H1 (cell line): ENCODE data around the gene TMEM138. TPM values are rescaled to one million over a fixed set of nuclear protein-coding genes. Genes with fewer than 3 reads are reported as not detected.

ENCODE experiments used
- CTCF ChIA-PET: fragments of 300-600 bp; sonication (Branson Sonifier 250); formaldehyde crosslinking; loops from one replicate; lab custom pipeline; 2021; ENCODE audit not compliant: partially characterized antibody; lab: Charles Lee
- POLR2A ChIA-PET: fragments of 300-600 bp; sonication (Branson Sonifier 250); formaldehyde crosslinking; loops from one replicate; lab custom pipeline; 2021; ENCODE audit warnings: inconsistent platforms; ENCODE audit not compliant: partially characterized antibody; lab: Charles Lee
- DNase-seq, 2 experiments: peaks; one replicate each; pipeline versions ENCODE4 v3.0.0 to v3.0.0-alpha.2; 2010 to 2022; ENCODE audit warnings: low spot score in 2 of 2, low read depth in 1 of 2, mixed read lengths in 1 of 2
- FAIRE-seq: peaks from 2 replicates; lab custom pipeline; 2011; peaks lifted over from hg19 to GRCh38; lab: Jason Lieb, UNC
- H2AFZ ChIP-seq: 2 replicates; pipeline ENCODE4 v1.8.1; 2012; ENCODE audit warnings: low read length, inconsistent platforms
- H2AK5ac ChIP-seq: 2 replicates; pipeline ENCODE4 v1.6.1; 2013; ENCODE audit warnings: low read depth, low read length
- H2BK120ac ChIP-seq: replicated peaks from 2 replicates; pipeline ENCODE3; 2013; ENCODE audit warnings: low read depth, low read length, inconsistent platforms
- H2BK12ac ChIP-seq: 2 replicates; pipeline ENCODE4 v1.6.1; 2013; ENCODE audit warnings: low read depth, low read length
- H2BK15ac ChIP-seq: 2 replicates; pipeline ENCODE4 v1.6.1; 2013; ENCODE audit warnings: low read length
- H2BK20ac ChIP-seq: 2 replicates; pipeline ENCODE4 v1.6.1; 2013; ENCODE audit warnings: low read length
- H2BK5ac ChIP-seq: 2 replicates; pipeline ENCODE4 v1.6.1; 2013; ENCODE audit warnings: low read depth, low read length
- H3K14ac ChIP-seq: 2 replicates; pipeline ENCODE4 v1.6.1; 2013; ENCODE audit warnings: inconsistent platforms; ENCODE audit not compliant: insufficient read length
- H3K18ac ChIP-seq: 2 replicates; pipeline ENCODE4 v1.6.1; 2013; ENCODE audit warnings: low read length; ENCODE audit errors: extremely low read depth
- H3K23ac ChIP-seq: 2 replicates; pipeline ENCODE4 v1.6.1; 2013; ENCODE audit warnings: inconsistent platforms; ENCODE audit not compliant: insufficient read length
- H3K23me2 ChIP-seq: 2 replicates; pipeline ENCODE4 v1.6.1; 2013; ENCODE audit warnings: low read depth, low read length
- H3K27ac ChIP-seq: 2 replicates; pipeline ENCODE4 v1.6.1; 2011; ENCODE audit warnings: low read depth, low read length, inconsistent platforms
- H3K27me3 ChIP-seq, 4 experiments: replicated peaks in 1 of 4; 1 replicate in 1 of 4; 2 replicates in 3 of 4; pipeline versions ENCODE4 v1.6.1 to v1.8.1; 2011 to 2013; ENCODE audit warnings: low read length in 3 of 4, mild to moderate bottlenecking in 3 of 4, inconsistent platforms in 2 of 4, mixed read lengths in 2 of 4, moderate library complexity in 1 of 4; ENCODE audit not compliant: control insufficient read depth in 3 of 4, insufficient read depth in 3 of 4; ENCODE audit errors: extremely low read depth in 1 of 4
- H3K36me3 ChIP-seq, 4 experiments: 2 replicates each; pipeline versions ENCODE4 v1.6.1 to v1.8.1; 2011 to 2013; ENCODE audit warnings: mild to moderate bottlenecking in 4 of 4, low read length in 3 of 4, moderate library complexity in 2 of 4, control low read depth in 1 of 4, inconsistent platforms in 1 of 4; ENCODE audit not compliant: insufficient read depth in 4 of 4, control insufficient read depth in 2 of 4
- H3K4ac ChIP-seq: replicated peaks from 2 replicates; pipeline ENCODE3; 2013; ENCODE audit warnings: low read length, low read depth, mixed read lengths, inconsistent platforms; ENCODE audit not compliant: insufficient read length
- H3K4me1 ChIP-seq, 4 experiments: replicated peaks in 1 of 4; 1 replicate in 1 of 4; 2 replicates in 3 of 4; pipeline versions ENCODE4 v1.6.1 to v1.8.1; 2011 to 2013; ENCODE audit warnings: low read length in 3 of 4, inconsistent platforms in 2 of 4, mixed read lengths in 1 of 4; ENCODE audit not compliant: insufficient read depth in 4 of 4, control insufficient read depth in 3 of 4
- H3K4me2 ChIP-seq, 2 experiments: 2 replicates each; pipeline versions ENCODE4 v1.6.1 to v1.8.1; 2011 to 2013; ENCODE audit warnings: low read depth in 2 of 2, low read length in 2 of 2, control low read depth in 1 of 2, inconsistent platforms in 1 of 2, mild to moderate bottlenecking in 1 of 2; ENCODE audit not compliant: insufficient read depth in 1 of 2
- H3K4me3 ChIP-seq, 4 experiments: fragments of 200-600, 300-600 bp in 1 of 4; sonication (generic), shearing (Covaris generic), sonication (Bioruptor Twin) in 1 of 4; 2 replicates each; pipeline versions ENCODE4 v1.5.1 to v1.8.1; 2011 to 2016; ENCODE audit warnings: low read length in 4 of 4, low read depth in 3 of 4, control low read depth in 2 of 4, inconsistent platforms in 2 of 4, mild to moderate bottlenecking in 2 of 4, mixed read lengths in 1 of 4, moderate library complexity in 1 of 4; ENCODE audit not compliant: insufficient read depth in 2 of 4; ENCODE audit errors: extremely low read depth in 1 of 4
- H3K56ac ChIP-seq: replicated peaks from 2 replicates; pipeline ENCODE3; 2013; ENCODE audit warnings: low read depth, mild to moderate bottlenecking, mixed read lengths, low read length, inconsistent platforms; ENCODE audit not compliant: insufficient read length
- H3K79me1 ChIP-seq: 2 replicates; pipeline ENCODE4 v1.6.1; 2013; ENCODE audit warnings: low read depth, low read length, control low read depth
- H3K79me2 ChIP-seq, 2 experiments: 2 replicates each; pipeline versions ENCODE4 v1.6.1 to v1.8.1; 2012 to 2013; ENCODE audit warnings: low read length in 2 of 2, mild to moderate bottlenecking in 2 of 2, inconsistent platforms in 1 of 2; ENCODE audit not compliant: insufficient read depth in 2 of 2, control insufficient read depth in 1 of 2
- H3K9ac ChIP-seq, 4 experiments: replicated peaks in 1 of 4; 1 replicate in 1 of 4; 2 replicates in 3 of 4; pipeline versions ENCODE4 v1.6.1 to v1.8.1; 2011 to 2013; ENCODE audit warnings: low read depth in 3 of 4, low read length in 3 of 4, control low read depth in 2 of 4, mild to moderate bottlenecking in 2 of 4, moderate library complexity in 2 of 4, inconsistent platforms in 1 of 4; ENCODE audit errors: extremely low read depth in 1 of 4
- H3K9me3 ChIP-seq, 2 experiments: 2 replicates each; pipeline versions ENCODE4 v1.6.1 to v1.8.1; 2012 to 2013; ENCODE audit warnings: mild to moderate bottlenecking in 2 of 2, moderate library complexity in 2 of 2, control low read depth in 1 of 2, inconsistent platforms in 1 of 2, low read depth in 1 of 2, low read length in 1 of 2, mixed read lengths in 1 of 2; ENCODE audit not compliant: insufficient read depth in 2 of 2
- H4K20me1 ChIP-seq, 2 experiments: replicated peaks in 1 of 2; 2 replicates each; pipeline versions ENCODE3 to v1.8.1; 2011 to 2013; ENCODE audit warnings: inconsistent platforms in 2 of 2, low read length in 2 of 2, mild to moderate bottlenecking in 1 of 2; ENCODE audit not compliant: insufficient read depth in 2 of 2, control insufficient read depth in 1 of 2
- H4K5ac ChIP-seq: 2 replicates; pipeline ENCODE4 v1.6.1; 2013; ENCODE audit warnings: low read length, low read depth, mixed read lengths, inconsistent platforms; ENCODE audit not compliant: insufficient read length
- H4K8ac ChIP-seq: 2 replicates; pipeline ENCODE4 v1.8.0; 2013; ENCODE audit warnings: mild to moderate bottlenecking, moderate library complexity, low read length, inconsistent platforms; ENCODE audit not compliant: insufficient read depth; ENCODE audit errors: extremely low read depth
- H4K91ac ChIP-seq: replicated peaks from 2 replicates; pipeline ENCODE3; 2013; ENCODE audit warnings: low read length, mixed read lengths, inconsistent platforms; ENCODE audit not compliant: insufficient read length
- HDAC2 ChIP-seq, 2 experiments: fragments of 300-600 bp in 1 of 2; sonication (generic) in 1 of 2; IDR thresholded peaks; 2 replicates each; pipeline ENCODE4 v1.6.1; 2011 to 2012; ENCODE audit warnings: low read depth in 2 of 2, low read length in 2 of 2, mild to moderate bottlenecking in 2 of 2, moderate library complexity in 2 of 2, borderline replicate concordance in 1 of 2, inconsistent platforms in 1 of 2
- KDM4A ChIP-seq: IDR thresholded peaks from one replicate; pipeline ENCODE4 v1.7.1; 2012; ENCODE audit warnings: low read depth, mild to moderate bottlenecking, moderate library complexity, low read length, inconsistent platforms; ENCODE audit not compliant: severe bottlenecking
- NANOG ChIP-seq: IDR thresholded peaks from 2 replicates; pipeline ENCODE4 v1.6.1; 2011; ENCODE audit warnings: low read length, low read depth, mild to moderate bottlenecking, inconsistent platforms; ENCODE audit not compliant: insufficient read depth, poor library complexity, severe bottlenecking
- POLR2AphosphoS5 ChIP-seq: IDR thresholded peaks from 2 replicates; pipeline ENCODE4 v1.6.1; 2011; ENCODE audit warnings: low read depth, low read length
- WGBS, 2 experiments: shearing (Covaris generic) in 1 of 2; methylation state at CpG; one replicate each; pipeline versions ENCODE4 v1.1.6 to v1.1.7; 2013 to 2015; ENCODE audit warnings: low lambda C conversion rate in 2 of 2, mixed read lengths in 2 of 2, inconsistent platforms in 1 of 2, low coverage in 1 of 2, missing lambda C conversion rate in 1 of 2; ENCODE audit not compliant: insufficient replicate concordance in 2 of 2, insufficient coverage in 1 of 2, insufficient read length in 1 of 2; ENCODE audit errors: extremely low coverage in 1 of 2, missing lambda C conversion rate in 1 of 2; 5-methylcytosine and 5-hydroxymethylcytosine counted together
- polyA plus RNA-seq, 7 experiments: library from polyadenylated mRNA; depleted of rRNA in 3 of 7; stranded (reverse) in 5 of 7; unstranded in 2 of 7; fragments of >200 nt in 5 of 7; fragments of 200-250 nt in 2 of 7; gene quantifications; 1 replicate in 5 of 7; 2 replicates in 1 of 7; 4 replicates in 1 of 7; pipeline versions ENCODE4 v1.2.1 to v1.2.3, GENCODE V29; 2011 to 2013; ENCODE audit warnings: missing spikeins in 2 of 7, mixed read lengths in 2 of 7
- total RNA-seq: library from RNA; stranded (reverse); fragmentation: NEBNext Ultra II Directional; extraction: Animal tissue kit (Norgen Biotek cat#: 25700); gene quantifications from 2 replicates; pipeline ENCODE4 v1.2.1, GENCODE V29; 2021

The TMEM138 gene
- total and polyA plus RNA-seq, 2 of the 8 experiments (the other 6 are each of a cell fraction or from before 2014, with no cell fraction given), result 32.9 to 59.0 TPM

- peak overlapping the region; percentile 16 for H4K5ac ChIP-seq
- H2AFZ ChIP-seq, result peak overlapping the region; percentile 6; the same call in 1 of the 2 replicates
- no peak overlapping the region for H2BK120ac ChIP-seq
- peak overlapping the region; percentile 88 to 94 for H3K4me2 ChIP-seq
- peaks cover 3 to 23% of the 10 kb centered on the region in 2 experiments for H3K79me2 ChIP-seq
- no peak overlapping the region; the same call in 1 of the 2 replicates for H2BK12ac ChIP-seq
- H3K9me3 ChIP-seq, result no peaks in the 10 kb centered on the region
- H3K4me1 ChIP-seq, result no peaks in the 10 kb centered on the region
- no peak overlapping the region for H3K23ac ChIP-seq
- H3K4ac ChIP-seq, result peak overlapping the region; percentile 58
- H3K23me2 ChIP-seq, result peaks cover 14% of the 10 kb centered on the region
- peak overlapping the region; percentile 77 to 100 (median 86) for H3K4me3 ChIP-seq
- H2BK15ac ChIP-seq, result no peak overlapping the region
- peaks cover 8 to 23% (median 18%) of the 10 kb centered on the region in 4 experiments; a peak in 7 of 8 replicates for H3K36me3 ChIP-seq
- H3K14ac ChIP-seq, result peak overlapping the region; percentile 71
- peak overlapping the region; percentile 100; the same call in 1 of the 2 replicates for H3K27ac ChIP-seq
- H3K27me3 ChIP-seq, result no peaks in the 10 kb centered on the region
- TF ChIP-seq HDAC2 (IDR thresholded peaks at IDR 0.05; ENCODE audit: borderline replicate concordance in 1 of 2, low read depth in 2 of 2, low read length in 2 of 2), result no peak
- TF ChIP-seq NANOG, result no peak
- peak; percentile 25 for TF ChIP-seq KDM4A
- no peak for TF ChIP-seq POLR2AphosphoS5
- TF ChIP-seq, all 59 proteins: peak for 1
- WGBS, 2 experiments, result 6% methylated on average over 22 of the region's 22 CpGs; no CpG with 5 or more reads in 1 of the 2 experiments
- Histone ChIP-seq H3K18ac (peak overlapping the region; percentile 73), H2AK5ac (0 out of 2 replicates have a peak overlapping the region, but pooled peaks have one; percentile 17), H2BK20ac (no peak overlapping the region), H2BK5ac (peak overlapping the region; percentile 100), H3K56ac (peak overlapping the region; percentile 66), H3K79me1 (peaks cover 6% of the 10 kb centered on the region), H4K20me1 (no peaks in the 10 kb centered on the region), H4K91ac (peak overlapping the region; percentile 36), H4K8ac (peak overlapping the region; percentile 99), H3K9ac (peak overlapping the region; percentile 92 to 100 (median 96))
- DNase-seq (no peak), FAIRE-seq (no peak)
- ChIA-PET POLR2A (interaction anchor here (1.1 to 39.7 kb wide), 18 partner anchors 9 to 226 kb away, joined by 3 to 1106 read pairs (median 8); partner anchors contain the start of genes CPSF7, CYB561A3, DDB1 and SDHAF2), CTCF (interaction anchor here (1.2 to 22.8 kb wide), 4 partner anchors 21 to 71 kb away, joined by 3 to 255 read pairs (median 101); partner anchors contain the start of genes DDB1, TKFC and TMEM216)
Observed at GRCh38 chr11:61361237-61361740, 885 bp upstream of the TMEM138 start.
